NOMO-1 (cell line): ENCODE measurements around the gene UQCRC1.

Experiments
- DNase-seq, 2 experiments: peaks; one replicate each; lab custom pipeline; 2025; ENCODE audit not compliant: unreplicated experiment in 2 of 2; lab: John Stamatoyannopoulos, UW

UQCRC1 gene

DNA sequence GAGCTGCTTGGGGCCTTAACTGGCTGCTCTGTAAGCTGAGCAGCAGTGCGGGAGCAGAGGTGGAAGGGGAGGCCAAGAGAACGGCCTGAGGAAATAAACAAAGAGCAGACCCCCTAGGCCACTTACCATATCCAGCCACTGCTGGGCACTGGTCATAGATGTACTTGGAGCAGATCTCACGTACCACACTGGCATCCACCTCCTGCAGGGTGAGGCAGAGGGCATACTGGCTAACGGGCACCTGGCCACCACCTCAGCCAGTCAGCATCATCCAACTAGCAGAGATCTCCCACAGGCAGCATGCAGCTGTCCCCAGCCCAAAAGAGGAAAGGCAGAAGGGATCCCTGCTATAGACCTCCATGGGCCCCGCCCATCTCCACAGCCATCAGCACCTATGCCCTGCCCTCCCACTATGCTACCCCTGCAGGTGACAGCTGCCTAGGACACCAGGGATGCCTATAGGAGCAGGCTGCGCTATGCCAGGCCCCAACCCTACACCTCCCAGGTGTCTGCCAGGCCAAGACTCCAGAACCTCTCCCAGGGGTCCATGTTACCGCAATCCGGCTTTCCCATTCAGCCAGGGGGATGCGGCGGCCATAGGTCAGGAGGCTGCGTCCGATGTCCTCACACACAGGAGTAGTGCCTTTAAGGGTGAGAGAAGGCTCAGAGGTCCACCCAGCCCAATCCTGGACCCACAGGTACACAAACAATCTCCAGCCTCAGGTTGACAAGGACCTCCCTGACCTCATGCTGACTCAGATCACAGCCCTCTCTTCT lies 9.7 kb downstream of the UQCRC1 start:
- no peak for DNase-seq

DNA sequence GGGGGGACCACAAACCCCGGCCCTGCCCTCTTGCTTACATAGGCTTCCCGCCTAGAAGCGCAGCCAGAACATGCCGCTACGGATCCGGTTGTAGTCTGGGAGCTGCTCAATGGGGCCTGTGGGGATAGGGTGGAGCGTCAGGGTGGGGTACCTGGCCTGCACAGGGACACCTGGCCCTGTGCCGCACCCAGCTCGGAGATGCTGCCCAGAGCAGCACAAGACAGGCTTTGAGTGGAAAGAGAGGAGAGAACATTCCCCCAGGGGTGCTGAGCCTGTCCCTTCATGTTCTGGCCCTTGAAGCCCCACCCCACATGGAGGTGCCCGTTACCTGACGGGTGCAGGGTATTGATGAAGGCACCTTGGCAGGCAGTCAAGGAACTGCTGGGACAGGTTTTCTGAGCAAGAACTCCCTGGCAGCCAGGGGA lies 10.4 kb downstream of the UQCRC1 start:
- no peak for DNase-seq

DNA sequence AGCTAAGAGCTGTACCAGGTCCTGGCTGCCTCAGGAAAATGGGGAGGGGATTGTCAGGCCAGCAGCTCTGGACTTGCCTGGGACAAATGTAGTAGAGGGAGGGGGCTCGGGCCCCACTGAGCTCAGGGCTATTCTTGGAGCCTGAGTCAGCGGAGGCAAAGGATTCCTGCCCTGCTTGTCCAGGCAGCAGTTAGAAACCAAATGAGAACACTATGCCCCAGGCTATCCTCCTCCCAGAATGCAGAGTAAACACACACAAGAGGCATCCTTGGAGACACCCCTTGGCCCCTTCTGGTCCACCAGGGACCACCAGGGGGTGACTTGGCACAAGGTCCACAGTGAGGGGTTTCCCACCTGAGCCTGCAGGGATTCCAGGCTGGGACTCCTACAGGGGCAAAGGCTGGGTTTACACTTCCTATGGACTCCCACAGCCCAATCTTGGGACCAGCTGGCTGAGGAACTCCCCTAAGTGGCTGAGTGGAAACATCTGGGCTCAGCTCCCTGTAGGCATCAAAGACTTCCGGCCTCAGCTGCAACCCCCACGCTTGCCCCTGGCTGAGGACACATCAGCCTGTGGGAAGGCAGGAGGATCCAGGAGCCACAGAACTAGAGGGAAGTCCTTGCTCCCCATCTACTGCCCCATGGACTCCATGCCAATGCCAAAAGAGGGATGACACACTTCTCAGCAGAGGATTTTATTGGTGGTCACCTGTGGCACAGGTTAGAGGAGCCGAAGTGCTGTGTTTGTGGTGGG lies 10.9 kb downstream of the UQCRC1 start:
- DNase-seq: no peak

DNA sequence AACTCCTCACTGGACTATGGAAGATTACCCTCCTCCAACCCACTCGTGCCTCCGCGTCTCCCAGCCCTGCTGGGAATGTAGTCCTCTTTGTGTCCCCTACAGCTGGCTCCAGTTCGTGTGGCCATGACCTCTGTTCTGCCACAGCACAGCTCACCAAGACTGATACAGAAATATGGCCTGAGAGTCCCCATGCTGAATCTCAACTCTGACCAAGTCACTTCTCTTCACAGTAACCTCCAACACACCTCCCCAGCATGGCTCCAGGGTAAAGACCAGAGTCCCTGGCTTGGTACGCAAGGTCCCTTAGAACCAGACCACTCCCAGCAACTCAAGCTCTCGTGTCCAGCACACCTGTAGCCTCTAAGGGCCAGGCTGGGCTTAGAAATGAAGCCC lies 12.0 kb downstream of the UQCRC1 start:
- DNase-seq: no peak

DNA sequence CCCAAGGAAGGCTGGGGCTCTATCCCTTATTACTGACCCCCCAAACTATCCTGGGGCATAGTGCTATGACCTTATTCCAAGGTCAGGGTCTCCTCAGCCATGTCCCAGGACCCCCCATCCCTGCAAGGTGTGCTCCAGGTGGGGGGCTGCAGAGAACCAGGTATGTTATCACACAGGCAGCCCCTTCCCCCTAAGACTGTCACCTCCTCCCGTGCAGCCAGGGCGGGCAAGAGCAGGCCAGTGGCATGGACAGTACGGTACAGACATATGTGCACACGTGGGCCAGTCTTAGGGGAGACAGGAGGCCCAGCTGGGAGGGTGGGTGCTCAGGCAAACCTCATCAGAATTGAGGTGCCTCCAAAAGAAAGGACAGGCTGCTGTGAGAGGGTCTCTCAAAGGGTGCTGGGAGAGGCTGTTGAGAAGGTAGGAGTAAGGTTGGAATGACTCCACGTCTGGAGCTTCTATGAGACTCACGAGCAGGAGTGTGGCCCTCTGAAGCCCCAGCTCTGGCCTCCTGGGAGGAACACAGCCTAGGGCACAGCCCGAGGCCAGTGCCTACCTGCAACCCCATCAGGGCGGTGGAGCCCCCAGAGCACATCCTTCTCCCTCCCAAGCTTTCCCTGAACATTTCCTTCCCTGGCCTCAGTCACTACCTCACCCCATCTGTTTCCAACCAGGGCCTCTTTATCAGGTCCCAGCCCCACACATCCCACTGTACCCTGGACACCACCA lies 12.6 kb downstream of the UQCRC1 start:
- no peak for DNase-seq

DNA sequence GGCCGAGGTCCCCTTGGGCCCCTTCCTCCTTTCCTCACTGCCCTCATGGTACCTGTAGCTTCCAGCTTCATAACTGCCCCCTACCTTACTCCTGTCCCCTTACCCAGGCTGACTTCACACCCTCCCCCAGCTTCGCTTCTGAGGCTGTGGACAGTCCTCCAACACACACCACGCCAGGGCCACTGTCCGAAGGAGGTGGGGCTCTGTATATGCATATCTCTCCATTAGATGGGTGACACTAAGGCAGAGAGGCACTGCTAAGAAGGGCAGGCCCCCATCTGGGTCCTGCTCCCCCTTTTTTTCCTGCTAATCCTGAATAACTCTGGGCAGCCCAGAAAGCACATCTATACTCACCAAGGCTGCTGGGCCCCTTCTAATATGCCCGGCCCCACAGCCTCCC lies 13.3 kb downstream of the UQCRC1 start:
- no peak for DNase-seq

DNA sequence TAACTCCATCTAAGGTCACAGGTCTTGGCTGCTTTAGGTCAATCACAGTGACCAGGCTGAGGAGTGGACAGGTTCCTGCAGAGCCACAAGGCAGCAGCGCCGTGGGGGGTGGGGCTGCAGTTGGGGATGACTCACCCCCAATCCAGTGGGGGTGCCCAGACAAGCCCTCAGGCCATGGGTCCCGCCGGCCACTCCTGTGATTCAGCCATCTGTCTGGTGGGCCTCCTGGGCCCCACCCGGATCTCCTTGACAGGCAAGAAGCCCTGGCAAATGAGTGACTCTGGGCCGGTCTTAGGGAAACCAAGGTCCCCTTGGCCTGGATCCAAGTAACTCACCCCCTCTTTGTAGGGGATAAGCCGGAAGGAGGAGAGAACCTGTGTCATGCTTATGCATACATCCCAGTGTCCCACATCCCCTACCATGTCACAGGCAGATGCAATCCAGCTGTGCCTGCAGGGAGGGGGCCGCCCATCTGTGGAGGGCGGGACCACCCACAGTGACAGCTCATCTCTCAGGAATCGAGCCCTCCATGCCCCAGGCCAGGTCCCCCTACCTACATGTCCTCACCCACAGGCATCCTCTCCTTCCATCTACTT lies 13.8 kb downstream of the UQCRC1 start:
- no peak for DNase-seq

DNA sequence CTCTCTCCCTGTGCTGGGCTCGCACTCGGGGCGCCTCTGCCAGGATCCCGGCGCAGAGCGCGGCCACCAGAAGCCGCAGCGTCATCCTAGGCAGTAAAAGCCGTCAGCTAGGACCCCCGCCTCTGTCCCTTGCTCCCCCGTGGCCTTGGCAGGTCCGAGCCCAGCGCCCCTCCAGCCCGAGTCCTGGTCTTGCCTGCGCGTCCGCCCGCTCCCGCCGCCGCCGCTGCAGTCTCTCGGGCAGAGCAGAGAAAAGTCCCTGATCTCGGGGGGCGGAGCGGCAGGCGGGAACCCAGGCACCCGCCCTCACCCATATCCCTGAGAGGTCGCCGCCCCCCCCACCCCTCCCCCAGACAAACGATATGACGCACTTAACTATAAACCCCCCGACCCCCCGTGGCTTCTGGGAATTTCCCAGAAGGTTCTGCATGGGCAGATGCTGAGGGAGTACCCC lies 14.3 kb downstream of the UQCRC1 start, which contains the start of gene COL7A1:
Gene COL7A1 (minus strand): TSS at position 255 of the 451 bp plus-strand sequence. CDS start 170 bp downstream, at position 85.
- DNase-seq: no peak

DNA sequence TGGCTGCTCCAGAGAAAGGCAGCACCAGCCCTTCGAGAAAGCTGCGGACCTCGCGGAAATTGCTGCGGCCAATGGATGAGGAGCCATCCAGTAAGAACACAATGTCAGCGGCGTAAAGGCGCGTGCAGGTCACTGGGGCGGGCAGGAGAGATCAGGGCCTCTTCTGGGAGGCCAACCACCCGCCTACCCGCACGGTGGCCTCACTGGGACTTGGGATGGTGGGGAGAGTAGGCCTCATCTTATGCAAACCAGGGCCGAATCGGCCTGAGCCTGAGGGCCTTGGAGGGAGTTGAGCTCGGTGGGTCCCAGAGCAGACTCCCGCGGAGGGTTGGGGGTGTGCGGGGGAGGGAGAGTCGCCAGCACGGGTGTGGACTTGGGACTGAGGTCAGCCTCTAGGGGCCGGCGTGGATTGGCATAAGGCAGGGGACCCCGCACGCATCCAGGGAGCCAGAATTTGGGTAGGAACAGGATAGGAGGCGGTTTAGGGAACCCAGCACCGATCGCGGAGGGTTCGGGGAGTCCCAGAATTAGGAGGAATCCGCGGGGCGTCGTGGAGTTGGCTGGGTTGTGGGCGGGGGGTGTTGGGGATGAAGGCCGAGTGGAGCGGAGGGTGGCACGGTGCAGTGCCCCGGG lies 14.9 kb downstream of the UQCRC1 start:
- no peak for DNase-seq

DNA sequence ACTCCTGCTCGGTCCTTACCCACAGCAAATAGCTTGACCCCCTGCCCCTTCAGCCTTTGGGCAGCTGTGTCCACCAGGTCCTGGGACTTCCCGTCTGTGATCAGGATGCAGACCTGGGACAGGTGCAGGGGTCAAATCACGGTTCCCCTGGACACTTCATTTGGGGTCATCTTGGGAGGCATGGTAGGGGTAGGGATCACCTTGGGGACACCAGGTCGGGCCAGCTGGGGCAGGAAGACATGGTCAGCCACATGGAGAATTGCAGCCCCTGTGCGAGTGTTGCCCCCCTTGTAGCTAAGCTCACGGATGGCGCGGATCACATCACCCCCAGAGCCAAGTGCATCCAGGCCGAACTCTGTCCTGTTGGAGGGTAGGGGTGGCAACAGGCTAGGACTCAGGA lies 16.1 kb downstream of the UQCRC1 start:
- DNase-seq: no peak

DNA sequence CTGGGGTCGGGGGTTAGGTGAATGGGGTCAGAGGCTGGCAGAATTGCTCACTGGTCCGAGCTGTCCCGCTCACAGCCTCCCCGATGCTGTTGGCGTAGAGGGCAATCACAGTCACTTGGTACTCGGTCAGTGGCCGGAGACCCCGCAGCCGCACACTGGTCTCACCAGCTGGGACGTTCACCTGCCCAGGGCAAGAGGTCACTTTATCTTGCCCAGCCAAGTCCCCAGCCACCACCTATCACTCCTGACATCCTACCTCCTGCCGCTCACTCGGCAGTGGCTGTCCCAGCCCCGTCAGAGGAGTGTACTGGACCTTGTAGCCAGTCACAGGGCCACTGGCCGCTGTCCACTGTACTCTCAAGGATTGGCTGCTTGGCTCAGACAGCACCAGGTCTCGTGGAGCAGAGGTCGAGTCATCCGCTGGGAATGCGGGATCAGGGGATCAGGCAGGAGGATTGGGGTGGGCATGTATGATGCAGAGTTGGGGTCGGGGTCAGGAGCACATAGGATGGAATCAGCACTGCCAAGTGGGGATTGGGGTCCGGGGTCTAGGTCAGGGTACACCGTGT lies 16.8 kb downstream of the UQCRC1 start:
- DNase-seq: no peak

DNA sequence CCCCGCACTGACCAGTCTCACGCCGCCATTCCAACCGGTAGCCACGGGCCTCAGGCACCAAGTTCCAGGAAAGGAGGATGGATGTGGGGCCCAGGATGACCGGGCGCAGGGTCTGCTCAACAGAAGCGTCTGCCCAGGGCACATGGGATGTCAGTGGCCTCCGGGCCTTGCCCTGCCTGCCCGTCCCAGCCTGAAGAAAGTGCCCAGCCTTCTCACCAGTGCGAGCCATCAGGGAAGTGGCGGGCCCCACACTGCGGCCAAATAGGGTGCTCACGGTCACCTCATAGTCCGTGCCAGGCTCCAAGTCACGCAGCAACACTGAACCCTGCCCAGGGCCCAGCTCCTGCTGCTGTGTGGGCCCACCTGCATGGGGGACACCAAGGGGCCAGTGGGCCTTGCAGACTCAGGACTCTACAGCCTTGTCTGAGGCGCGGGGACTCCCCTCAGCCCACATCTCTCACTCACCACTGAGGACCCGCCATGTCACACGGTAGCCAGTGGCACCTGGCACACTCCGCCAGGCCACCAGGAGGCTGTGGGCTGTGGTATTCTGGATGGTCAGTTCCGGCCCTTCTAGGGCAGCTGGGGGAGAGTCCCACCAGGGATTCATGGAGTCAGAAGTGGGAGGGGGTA lies 17.4 kb downstream of the UQCRC1 start:
- no peak for DNase-seq

DNA sequence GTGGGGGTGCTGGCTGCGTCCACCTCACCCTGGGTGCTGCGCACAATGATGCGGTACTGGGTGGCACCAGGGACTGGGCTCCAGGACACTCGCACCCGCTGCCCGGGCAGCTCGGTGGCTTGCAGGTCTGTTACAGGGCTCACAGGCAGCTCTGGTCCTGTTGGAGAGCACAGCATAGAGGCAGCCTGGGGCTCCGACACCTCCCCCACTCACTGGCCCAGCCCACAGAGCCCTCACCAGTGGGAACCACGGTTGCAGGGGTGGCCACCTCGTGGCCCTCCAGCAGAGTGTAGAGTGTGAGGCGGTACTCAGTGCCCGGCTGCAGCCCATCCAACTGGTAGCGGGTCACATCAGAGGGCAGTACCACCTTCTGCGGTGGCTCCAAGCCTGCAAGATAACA lies 18.0 kb downstream of the UQCRC1 start:
- no peak for DNase-seq

DNA sequence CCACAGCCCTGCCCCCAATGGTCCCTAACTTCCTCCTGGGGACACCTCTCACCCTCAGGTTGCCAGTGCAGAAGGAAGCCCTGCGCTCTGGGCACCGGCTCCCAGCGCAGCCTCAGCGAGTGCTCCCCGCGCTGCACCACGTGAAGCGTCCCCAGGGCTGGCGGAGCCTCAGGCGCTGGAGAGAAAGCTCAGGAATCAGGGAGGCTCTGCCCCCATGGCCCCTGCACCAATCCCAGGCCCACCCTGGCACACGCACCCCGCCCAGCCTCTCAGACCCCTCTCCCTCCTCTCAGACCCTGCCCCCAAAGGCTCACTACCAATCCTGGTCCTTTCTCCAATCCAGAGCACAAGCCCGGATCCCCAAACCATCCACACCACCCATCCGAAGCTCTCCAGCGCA lies 21.2 kb downstream of the UQCRC1 start:
- no peak for DNase-seq

DNA sequence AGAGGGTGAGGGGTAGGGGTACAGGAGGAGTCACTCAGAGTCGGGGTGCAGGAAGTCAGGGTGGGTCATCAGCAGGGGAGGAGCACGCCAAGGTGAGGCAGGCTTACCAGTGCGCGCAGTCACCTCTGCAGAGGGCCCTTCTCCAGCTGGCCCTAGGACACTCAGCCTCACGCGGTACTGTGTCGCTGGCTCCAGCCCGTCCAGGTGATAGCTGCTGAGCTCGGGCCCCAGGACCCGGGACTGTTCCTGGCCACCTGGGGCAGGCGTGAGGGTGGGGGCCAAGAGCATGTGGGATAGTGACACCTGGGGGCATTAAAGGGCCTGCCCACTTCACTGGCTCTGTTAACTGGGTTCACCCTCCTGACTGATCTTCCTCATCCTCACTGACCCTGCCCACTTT lies 21.8 kb downstream of the UQCRC1 start:
- no peak for DNase-seq

DNA sequence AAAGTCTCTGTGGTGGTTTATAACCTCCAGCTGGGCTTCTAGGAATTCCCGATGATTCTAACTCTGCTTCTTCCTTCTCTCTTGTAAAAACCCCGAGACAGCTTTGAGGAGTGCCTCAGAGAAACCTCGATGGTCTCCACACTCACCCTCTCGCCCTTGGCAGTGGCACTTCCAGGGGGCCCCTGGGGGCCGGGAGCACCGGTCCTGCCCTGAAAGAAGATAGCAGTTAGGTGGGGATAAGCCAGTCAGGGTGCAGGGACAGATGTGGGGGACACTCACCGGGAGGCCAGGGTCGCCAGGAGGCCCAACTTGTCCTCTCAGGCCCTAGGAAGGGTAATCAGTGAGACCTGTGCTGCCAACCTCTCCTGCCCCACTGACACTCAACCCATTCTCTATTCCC lies 24.0 kb downstream of the UQCRC1 start:
- no peak for DNase-seq

DNA sequence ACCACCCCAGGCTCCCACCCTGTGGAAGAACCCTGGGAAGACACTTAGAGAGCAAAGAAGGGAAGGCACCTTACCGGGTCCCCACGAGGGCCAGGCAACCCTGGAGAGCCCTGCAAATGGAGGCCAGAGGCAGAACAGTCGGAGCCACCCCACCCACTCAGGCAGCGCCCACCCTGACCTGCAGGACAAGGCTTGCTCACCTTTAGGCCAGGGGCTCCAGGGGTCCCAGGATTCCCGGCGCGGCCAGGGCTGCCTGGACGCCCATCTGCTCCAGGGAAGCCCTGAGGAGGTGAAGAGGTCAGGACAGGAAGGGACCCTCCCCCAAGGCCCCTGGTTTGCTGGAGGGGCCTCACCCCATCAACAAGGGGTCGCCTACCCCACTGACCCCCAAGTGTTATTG lies 24.6 kb downstream of the UQCRC1 start:
- DNase-seq: no peak

DNA sequence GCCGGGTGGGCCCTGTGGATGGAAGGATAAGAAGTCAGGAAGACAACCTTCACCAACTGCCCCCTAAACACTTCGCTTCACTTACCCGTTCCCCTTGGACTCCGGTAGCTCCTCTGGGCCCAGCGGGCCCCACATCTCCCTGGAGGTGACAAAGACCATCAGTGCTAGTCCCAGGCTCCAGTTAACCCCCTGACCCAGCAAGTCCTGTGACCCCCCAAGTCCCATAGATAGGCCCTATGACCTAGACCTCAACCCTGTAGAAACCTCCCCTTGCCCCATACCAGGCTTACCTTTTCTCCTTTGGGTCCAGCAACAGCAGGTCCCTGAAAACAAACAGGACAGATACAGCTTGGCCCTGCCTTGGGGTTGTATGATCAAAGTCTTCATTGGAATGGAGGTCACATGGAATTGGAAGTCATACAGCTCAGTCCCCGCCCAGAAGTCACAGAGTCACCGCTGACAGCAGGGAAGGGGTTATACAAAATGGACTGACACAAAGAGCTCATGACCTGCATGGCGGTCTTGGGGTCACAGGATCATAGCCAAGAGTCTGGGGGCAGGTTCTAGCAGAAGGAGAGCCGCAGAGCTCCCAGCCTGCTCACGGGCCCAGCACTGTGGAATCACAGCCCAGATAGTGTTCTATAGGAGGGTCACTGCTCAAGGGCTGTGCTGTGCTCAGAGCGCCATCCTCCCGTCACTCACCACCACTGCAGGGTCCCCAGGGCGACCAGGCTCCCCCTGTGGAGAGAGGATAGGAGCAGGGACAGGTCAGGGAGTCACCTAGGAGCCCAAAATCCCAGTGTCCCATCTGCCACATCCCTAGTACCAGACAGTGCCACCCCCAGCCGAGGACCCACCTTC lies 27.6 kb downstream of the UQCRC1 start:
- no peak for DNase-seq

DNA sequence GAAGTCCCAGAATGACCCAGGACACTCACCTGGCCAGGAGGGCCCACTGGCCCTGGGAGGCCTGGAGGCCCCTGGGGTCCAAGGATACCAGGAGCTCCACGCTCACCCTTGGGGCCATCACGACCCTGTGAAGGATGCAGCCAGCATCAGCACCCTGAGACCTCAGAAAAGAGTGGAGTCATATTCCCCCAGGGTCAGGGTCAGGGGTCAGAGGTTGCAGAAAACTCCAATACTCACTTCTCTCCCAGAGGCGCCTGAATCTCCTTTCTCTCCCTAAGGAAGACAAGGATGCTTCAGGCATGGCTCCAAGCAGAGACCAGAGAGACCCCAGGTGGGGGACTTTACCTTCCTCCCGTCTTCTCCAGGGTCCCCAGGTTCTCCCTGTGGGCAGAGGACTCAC lies 32.8 kb downstream of the UQCRC1 start:
- DNase-seq: no peak
